ENCODE measurements around the gene LRBA.
"Not testable (repeated sequence)": the region's sequence is repeated elsewhere in the genome, so short reads cannot be mapped to it uniquely, and the experiment has no call there.

The LRBA gene

DNA sequence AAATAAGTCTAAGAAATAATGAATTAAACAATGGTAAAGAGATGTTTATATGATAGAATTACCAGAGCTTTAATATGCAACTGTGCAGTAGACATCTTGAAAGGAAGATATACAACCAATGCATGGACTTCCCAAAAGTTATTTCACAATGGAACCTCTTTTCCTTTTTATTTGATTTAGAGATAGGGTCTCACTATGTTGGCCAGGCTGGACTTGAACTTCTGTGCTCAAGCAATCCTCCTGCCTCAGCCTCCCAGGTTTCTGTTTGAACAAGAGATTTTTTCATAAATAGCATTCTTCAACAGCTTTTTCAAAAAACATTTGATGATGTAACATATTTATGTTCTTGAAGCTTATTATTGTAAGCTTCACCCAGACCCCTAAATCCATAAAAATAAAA lies 72.0 kb downstream of the LRBA start:
- no peak for DNase-seq (ENCODE audit: low spot score)

DNA sequence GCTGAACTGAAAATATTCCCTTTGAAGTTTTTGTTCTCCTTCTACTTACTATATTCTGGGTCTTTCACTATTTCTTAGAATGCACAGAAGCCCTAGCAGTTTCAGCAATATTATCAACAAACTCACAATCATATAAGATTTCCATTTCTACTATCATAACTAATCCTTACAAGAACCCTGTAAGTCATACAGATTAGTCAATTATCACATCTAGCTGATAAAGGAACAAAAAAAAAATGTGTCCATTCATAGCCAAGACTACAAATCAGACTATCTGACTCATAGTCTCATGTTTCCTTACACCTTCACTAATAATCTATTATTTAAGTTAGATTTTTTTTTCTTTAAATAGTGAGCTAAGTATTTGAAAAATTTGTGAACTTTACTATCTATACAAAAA lies 72.5 kb downstream of the LRBA start:
- no peak for DNase-seq (ENCODE audit: low spot score)

DNA sequence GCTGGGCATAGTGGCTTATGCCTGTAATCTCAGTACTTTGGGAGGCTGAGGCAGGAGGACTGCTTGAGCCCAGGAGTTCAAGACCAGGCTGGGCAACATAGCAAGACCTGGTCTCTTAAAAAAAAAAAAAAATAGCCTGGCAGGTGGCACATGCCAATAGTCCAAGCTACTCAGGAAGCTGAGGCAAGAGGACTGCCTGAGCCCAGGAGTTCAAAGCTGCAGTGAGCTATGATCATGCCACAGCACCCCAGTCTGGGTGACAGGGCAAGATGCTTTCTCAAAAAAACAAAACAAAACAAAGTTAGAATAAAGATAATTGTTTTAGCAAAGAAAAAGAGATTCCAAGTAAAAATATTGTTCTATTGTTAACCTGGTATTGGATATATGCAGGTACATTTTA lies 75.0 kb downstream of the LRBA start:
- no peak for DNase-seq (ENCODE audit: low spot score)

DNA sequence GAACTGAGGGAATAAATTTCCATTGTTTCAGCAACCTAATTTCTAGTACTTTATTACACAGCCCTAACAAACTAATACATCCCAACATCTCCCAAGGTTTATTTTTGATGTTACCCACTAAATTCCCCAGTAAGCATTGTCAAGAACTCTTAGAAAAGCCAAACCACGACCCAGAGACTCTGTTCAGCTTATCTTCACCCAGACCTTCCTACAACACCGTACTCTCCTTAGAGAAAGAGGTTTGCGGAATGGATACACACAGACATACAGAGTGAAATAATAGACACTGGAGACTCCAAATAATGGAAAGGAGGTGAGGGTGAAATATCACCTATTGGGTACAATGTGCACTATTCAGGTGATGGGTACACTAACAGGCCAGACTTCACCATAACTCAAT lies 75.6 kb downstream of the LRBA start:
- no peak for DNase-seq (ENCODE audit: low spot score)

DNA sequence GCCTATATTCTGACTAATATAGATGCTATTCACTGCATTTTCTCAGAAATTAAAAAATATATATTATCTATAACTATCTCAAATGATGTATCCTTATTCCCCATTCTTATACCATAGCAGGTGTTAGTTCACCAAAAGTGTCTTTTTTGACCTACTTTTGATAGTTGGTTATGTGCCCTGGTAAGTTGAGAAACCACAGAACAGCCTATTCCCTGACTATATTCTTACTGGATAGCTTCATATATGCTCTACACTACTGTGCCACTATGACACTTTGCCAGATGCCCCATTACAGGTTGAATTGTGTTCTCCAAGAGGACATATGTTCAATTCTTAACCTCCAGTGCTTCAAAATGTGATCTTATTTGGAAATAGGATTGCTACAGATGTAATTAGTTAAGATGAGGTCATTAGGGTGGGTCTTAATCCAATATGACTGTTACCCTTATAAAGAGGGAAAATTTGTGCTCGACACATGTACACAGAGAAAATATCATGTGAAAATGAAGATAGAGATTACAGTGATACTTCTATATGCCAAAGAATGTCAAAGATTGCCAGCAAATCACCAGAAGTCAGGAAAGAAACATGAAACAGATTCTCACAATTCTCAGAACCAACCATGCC lies 76.1 kb downstream of the LRBA start:
- DNase-seq (ENCODE audit: low spot score), result no peak

DNA sequence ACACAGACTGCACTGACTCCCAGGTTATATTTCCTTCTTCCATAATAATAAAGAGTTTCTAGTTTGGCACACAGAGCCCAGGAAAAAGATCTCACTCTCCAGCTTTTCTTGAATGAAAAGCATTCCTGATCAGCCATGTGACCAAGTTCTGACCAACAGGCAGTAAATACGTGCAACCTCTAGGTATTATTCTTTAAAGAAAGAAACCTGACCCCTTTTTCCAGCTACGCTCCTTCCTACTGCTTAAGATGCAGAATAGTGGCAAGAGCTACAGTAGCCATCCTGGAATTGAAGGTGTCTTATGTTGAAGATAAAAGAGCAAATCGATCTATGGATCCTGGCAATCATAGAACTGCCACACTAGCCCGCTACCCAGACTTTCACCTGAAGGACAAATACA lies 76.7 kb downstream of the LRBA start:
- DNase-seq (ENCODE audit: low spot score), result no peak

DNA sequence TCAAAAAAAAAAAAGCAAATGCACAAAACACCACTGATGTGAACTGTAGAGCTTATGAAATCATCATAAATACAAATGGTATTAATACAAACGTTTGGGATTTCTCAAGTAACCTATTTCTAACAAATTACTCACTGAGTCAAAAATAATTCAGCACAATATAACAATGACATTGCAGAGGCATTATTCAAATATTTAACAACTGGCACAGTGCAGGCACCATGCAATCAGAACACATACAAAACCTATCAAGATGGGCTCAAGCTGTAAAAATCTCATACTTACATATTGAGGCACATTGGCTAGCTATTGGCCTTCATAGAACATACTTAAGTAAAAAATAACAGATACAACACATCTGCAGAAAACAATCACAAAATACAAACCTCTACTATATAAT lies 81.1 kb downstream of the LRBA start:
- no peak for DNase-seq (ENCODE audit: low spot score)

DNA sequence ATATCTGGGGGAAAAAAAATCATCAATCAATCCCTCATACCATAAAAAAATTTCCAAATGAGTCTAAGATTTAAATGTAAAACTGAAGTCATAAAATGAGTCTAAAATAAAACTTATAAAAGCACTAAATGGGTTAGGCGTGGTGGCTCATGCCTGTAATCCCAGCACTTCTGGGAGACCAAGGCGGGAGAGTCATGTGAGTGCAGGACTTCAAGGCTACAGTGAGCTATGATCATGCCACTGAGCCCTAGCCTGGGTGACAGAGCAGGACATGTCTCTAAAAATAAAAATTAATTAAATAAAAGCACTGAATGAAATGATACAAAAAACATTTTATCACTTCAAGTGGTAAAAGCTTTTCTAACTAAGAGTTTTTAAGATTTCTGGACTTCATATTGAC lies 83.3 kb downstream of the LRBA start:
- no peak for DNase-seq (ENCODE audit: low spot score)

DNA sequence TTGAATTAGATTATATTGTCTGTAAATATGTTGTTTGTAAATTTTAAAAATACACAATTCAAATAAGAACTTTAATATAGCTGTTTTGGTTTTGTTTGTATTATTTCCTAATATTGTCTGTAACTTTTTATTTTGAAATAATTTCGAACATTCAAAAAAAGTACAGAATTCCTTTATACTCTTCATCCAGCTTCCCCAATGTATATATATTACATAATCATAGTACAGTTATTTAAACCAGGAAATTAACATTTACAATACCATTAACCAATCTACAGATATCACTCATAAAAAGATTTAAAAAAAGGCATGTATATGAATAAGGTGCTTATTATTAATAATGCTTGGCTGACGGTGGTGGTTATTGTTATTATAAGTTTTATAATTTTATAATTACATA lies 84.1 kb downstream of the LRBA start:
- DNase-seq (ENCODE audit: low spot score), result no peak

DNA sequence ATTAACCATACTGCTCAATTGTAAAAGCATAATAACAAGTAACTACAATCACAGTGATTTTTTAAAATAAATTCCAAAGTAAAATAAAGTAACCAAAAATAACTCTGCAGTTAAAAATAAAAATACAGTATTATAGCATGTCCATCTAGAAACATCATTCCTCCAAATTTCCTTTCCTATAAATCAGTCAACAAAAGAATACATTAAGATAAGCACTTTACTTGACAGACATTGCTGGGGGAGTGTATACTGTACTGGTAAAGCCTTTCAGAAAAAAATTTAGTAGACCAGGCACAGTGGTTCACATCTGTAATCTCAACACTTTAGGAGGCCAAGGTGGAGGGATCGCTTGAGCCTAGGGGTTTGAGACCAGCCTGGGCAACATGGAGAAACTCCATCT lies 91.1 kb downstream of the LRBA start:
- no peak for DNase-seq (ENCODE audit: low spot score)

DNA sequence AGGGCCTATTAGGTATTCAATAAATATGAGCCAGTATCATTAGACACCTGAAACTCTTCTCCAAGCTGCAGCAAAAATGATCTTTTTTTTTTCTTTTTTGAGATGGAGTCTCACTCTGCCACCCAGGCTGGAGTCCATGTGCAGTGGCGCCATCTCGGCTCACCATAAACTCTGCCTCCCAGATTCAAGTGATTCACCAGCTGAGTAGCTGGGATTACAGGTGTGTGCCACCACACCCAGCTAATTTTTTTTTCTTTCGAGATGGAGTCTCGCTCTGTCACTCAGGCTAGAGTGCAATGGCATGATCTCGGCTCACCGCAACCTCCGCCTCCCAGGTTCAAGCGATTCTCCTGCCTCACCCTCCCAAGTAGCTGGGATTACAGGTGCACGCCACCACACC lies 93.6 kb downstream of the LRBA start:
- not testable (repeated sequence) for DNase-seq (ENCODE audit: low spot score)

DNA sequence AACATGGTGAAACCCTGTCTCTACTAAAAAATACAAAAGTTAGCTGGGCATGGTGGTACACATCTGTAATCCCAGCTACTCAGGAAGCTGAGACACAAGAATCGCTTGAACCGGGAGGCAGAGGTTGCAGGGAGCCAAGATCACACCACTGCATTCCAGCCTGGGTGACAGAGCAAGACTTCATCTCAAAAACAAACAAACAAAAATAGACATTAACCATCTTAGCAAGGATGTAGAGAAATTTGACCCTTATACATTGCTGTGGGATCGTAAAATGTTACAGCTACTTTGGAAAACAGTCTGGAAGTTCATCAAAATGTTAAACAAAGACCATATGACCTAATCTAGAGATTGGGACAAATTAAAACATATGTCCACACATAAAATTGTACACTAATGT lies 96.5 kb downstream of the LRBA start:
- not testable (repeated sequence) for DNase-seq (ENCODE audit: low spot score)

DNA sequence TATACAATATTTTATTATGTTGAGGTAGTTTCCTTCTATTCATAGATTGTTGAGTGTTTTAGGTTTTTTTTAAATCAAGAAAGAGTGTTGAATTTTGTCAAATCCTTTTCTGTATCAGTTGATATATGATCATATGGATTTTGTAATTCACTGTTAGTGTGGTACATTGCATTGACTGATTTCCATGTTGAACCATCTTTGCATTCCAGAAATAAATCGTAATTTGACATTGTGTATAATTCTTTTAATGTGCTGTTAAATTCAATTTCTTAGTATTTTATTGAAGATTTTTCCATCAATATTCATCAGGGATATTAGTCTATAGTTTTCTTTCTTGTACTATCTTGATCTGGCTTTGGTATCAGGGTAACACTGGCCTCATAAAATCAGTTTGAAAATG lies 103.8 kb downstream of the LRBA start:
- DNase-seq (ENCODE audit: low spot score), result no peak

DNA sequence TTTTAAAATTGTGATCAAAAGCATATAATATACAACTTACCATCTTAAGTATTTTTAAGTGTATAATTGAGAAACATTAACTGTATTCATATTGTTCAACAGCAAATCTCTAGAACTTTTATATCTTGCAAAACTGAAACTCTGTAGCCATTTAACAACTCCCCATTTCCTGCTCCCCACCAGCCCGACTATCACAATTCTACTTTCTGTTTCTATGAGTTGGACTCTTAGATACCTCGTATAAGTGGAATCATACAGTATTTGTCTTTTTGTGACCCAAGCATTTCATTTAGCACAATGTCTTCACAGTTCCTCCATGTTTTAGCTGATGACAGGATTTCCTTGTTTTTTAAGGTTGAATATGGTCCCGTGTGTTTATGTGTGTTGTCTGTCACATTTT lies 106.0 kb downstream of the LRBA start:
- no peak for DNase-seq (ENCODE audit: low spot score)

DNA sequence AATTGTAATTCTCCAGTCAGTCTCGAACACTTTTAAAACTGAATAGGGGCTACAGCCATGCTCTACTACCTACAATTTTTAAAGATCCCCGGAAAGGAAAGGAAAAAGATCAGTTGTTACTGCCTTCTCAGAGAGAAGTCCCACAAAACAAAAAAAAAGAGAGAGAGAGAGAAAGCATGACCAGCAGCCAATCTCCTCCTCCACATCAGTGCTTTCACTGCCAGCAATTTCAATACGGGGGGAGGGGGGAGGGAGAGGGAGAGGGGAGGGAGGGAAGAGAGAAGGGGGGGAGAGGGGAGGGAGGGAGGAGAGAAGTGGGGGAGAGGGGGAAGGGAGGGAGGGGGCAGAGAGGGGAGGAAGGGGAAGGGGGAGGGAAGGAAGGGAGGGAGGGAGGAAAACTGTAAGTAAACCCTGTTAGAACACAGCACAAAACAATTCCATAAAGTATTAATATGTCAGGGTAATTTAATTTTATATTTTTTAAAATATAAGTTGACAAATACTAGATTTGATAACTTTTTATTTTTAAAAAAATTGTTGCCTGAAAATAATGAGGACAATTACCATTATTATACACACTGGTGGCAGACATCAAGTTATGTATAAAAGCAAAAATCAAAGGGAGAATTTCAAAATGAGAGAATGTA lies 108.0 kb downstream of the LRBA start:
- DNase-seq (ENCODE audit: low spot score), result no peak

DNA sequence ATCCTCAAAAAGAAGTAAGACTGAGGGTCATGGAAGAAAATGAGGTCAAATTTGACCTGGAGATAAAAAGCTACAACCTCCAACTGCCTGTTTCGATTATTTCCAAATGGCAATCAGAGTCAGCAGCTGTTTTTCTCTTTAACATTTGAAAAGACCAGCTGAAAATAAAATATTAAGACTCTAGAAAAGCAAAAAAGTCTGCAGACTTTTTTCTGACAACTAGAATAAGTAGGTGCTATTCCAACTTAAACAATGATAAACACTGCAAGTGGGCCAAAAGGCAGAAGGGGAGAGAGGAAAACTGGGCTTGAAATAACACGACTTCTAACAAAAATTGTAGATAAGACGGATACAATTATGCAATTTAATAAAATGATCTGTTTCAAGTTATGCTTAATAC lies 110.4 kb downstream of the LRBA start:
- no peak for DNase-seq (ENCODE audit: low spot score)

DNA sequence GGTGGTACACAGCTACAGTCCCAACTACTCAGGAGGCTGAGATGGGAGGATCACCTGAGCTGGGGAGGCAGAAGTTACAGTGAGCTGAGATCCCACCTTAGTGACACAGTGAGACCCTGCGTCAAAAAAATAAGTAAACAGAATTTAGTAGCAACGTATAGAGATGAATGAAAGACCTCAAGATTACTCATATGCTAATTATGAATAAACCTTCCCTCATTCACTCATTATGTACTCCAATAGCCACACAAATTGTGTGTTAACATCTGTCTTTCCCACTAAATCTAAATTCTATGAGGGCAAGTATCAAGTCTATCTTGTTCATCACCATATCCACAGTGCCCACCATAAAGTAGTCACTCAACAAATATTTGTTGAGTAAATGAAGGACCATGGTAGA lies 111.5 kb downstream of the LRBA start:
- DNase-seq (ENCODE audit: low spot score), result no peak

DNA sequence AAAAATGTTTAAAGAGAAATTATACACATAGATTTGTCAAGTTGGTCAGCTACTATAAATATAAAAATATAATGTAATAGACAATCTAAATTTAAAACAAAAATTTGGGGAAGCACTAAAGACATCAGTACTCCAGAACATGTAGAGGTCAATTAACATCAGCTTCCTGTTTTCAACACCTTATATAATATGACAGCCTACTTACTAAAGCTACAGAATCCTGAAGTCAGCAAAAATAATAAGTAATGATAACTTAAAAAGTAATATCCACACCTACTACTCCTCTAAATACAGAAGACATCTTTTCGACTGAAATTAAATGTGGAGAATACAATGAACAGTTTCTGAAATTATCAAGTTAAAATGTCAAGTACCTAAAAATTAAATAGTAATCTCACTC lies 118.6 kb downstream of the LRBA start:
- DNase-seq (ENCODE audit: low spot score), result no peak

DNA sequence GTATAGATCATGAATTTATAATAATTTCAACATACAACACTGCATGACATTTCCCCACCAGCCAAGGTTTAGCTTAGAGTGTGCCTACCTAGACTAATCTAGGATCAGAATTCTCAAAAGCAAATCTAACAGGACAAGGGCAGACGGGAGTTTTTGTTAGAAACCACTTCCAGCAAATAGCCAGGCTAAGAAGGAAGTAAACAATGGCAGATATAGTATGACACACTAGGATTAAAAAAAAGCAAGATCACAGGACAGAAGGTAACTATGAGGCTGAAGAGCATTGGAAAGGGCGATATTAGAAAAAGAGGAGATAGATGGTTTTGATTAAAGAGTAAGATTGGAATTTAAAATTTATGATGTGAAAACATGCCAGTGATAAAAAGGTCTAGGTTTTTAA lies 124.8 kb downstream of the LRBA start:
- DNase-seq (ENCODE audit: low spot score), result no peak

DNA sequence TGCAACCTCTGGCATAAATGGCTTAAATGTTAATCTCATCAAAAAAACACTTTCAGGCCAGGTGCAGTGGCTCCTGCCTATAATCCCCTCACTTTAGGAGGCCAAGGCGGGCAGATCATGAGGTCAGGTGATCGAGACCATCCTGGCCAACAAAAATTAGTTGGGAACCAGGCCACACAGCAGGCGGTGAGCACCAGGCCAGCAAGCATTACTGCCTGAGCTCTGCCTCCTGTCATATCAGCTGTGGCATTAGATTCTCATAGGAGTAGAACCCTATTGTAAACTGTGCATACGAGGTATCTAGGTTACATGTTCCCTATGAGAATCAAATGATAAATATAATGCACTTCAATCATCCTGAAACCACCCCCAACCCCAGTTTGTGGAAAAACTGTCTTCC lies 125.8 kb downstream of the LRBA start:
- DNase-seq (ENCODE audit: low spot score), result no peak

DNA sequence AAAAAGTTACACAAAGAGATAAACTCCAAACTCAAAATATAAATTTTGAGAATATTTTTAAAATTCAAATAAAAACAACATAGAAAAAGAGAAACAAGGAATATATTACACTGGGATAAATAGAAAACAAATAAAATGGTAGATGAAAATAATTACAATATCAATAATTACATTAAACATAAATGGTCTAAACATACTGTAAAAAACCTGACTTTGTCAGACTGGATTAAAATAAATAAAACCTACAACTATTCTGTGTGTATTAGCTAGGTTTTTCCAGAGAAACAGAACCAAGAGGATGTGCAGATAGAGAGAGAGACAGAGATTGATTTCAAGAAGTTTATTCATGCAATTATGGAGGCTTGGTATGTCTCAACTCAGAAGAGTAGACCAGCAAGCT lies 126.5 kb downstream of the LRBA start:
- no peak for DNase-seq (ENCODE audit: low spot score)

DNA sequence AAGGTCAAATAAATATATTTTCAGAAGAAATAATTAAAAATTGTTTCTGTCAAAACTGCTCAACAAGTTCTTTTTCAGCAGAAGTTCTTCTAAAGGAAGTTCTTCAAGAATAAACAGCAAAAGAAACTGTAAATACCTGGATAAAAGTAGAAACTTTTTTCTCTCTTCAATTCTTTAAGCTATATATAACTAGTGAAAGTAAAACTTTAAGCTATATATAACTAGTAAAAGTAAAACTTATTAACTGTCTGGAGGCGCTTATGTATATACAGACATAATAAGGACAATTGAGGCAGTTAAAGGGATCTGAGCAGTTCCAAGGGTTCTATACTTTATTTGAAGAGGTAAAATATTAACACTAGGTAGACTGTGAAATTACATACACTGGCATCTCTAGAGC lies 126.9 kb downstream of the LRBA start:
- no peak for DNase-seq (ENCODE audit: low spot score)

DNA sequence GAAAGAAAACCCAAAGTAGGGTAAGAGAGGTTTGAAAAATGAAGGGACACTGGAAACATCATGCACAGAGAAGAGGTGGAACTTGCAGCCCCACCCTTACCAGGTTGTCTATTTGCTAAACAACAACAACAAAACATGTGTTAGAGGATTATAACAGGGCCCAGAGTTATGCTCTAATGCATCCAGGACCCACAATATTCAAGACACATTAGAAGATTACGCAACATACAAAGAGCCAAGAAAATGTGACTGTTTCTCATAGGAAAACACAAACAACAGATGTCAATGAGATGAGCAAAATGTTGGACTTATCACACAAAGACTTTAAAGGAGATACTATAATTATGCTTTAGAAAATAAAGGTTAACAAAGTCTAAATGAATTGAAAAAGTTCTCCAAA lies 128.5 kb downstream of the LRBA start:
- DNase-seq (ENCODE audit: low spot score), result no peak

DNA sequence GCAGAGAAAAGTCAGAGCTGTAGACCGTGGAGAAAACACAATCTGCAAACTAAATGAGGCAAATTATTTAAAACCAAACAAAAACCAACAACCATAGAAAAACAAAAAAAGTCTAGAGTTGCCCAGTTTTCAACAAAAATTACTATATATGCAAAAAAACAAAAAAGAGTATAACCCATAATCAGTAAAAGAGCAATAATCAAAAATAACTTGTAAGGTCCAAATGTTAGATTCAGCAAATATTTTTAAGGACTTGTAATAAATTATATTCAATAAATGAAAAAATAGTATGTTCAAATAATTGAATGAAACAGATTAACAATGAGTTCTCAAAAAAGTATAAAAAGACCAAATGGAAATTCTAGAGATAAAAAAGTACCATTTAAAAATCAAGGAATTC lies 130.5 kb downstream of the LRBA start:
- no peak for DNase-seq (ENCODE audit: low spot score)

DNA sequence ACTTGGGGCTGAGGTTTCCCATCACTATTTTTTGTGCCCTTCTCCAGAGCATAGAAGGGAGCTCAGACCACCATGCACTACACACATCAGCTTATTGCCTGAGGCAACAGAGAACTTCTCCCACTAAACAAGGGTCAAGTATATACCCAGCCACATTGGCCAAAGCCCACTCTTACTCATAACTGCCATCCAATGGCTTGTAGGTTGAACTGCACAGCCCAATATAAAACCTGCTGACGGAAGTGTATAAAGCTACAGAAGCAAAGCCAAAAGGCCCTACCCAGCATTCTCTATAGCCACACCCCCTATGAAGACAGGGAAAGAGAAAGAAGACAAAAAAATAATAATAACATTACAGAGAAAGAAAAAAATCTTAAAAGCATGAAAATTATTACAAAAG lies 139.7 kb downstream of the LRBA start:
- no peak for DNase-seq (ENCODE audit: low spot score)

Measured in CD4-positive, alpha-beta T cell treated with Interleukin-6 at 100 ng/mL for 8 hours (primary cell).